NCI-H345 treated with DMSO at 0.1 percent for 48 hours (cell line): ENCODE data around the gene TMTC4.
A peak's percentile ranks its signal among the peaks of the same experiment; 100 is the strongest.
"Not testable (repeated sequence)": the region's sequence is repeated elsewhere in the genome, so short reads cannot be mapped to it uniquely, and the experiment has no call there.

Experiments
- DNase-seq: peaks from one replicate; lab custom pipeline; 2025; ENCODE audit not compliant: unreplicated experiment; lab: John Stamatoyannopoulos, UW

The TMTC4 gene

GRCh38 chr13:100589178-100589725 is 85.3 kb downstream of the TMTC4 start:
- no peak for DNase-seq

- DNase-seq = peak; percentile 56
Observed at GRCh38 chr13:100588331-100589177, 86.0 kb downstream of the TMTC4 start, which contains the start of gene GGACT. TSS of gene GGACT (minus strand) at chr13:100588789. CDS start at chr13:100532591, 56,198 bp downstream.

- DNase-seq = no peak
Observed at GRCh38 chr13:100584896-100585295, 89.7 kb downstream of the TMTC4 start.

GRCh38 chr13:100581504-100581903 is 93.1 kb downstream of the TMTC4 start:
- DNase-seq = no peak

GRCh38 chr13:100581030-100581429 is 93.6 kb downstream of the TMTC4 start:
- DNase-seq = no peak

GRCh38 chr13:100580045-100580444 is 94.5 kb downstream of the TMTC4 start:
- no peak for DNase-seq

GRCh38 chr13:100577239-100577638 is 97.4 kb downstream of the TMTC4 start:
- DNase-seq = not testable (repeated sequence)

- peak; percentile 50 for DNase-seq
Observed at GRCh38 chr13:100573121-100573520, 101.5 kb downstream of the TMTC4 start.

- no peak for DNase-seq
Observed at GRCh38 chr13:100566543-100566942, 108.1 kb downstream of the TMTC4 start.

- no peak for DNase-seq
Observed at GRCh38 chr13:100565286-100565685, 109.3 kb downstream of the TMTC4 start.

GRCh38 chr13:100564444-100565223 is 110.0 kb downstream of the TMTC4 start:
- no peak for DNase-seq

- no peak for DNase-seq
Observed at GRCh38 chr13:100563779-100564178, 110.8 kb downstream of the TMTC4 start.

GRCh38 chr13:100561599-100562204 is 112.9 kb downstream of the TMTC4 start:
- DNase-seq = no peak

GRCh38 chr13:100561158-100561499 is 113.5 kb downstream of the TMTC4 start:
- DNase-seq = no peak

- DNase-seq = no peak
Observed at GRCh38 chr13:100560498-100561157, 114.0 kb downstream of the TMTC4 start.

- no peak for DNase-seq
Observed at GRCh38 chr13:100559886-100560285, 114.7 kb downstream of the TMTC4 start.
